ENCODE measurements around the gene TOMT.

DNA sequence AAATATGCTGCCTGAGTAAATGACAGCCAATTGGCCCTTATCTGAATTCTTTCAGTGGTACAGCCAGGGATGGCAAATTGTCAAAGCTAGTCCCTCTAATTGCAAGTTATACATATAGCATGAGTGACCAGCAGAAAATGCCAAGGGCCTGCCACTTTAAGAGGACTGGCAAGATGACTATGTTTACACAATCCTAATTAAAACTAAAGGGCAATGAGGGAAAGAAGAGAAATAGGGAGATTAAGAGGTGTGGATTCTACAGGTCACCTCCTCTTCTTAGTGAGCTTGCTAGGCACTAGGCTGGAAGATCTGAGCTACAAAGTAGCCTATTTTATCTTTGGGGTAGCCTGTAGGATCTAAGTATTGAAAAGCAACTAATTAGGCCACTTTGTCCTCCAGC is 38.9 kb upstream of the TOMT start:
- TF ChIP-seq, protein P1, sequence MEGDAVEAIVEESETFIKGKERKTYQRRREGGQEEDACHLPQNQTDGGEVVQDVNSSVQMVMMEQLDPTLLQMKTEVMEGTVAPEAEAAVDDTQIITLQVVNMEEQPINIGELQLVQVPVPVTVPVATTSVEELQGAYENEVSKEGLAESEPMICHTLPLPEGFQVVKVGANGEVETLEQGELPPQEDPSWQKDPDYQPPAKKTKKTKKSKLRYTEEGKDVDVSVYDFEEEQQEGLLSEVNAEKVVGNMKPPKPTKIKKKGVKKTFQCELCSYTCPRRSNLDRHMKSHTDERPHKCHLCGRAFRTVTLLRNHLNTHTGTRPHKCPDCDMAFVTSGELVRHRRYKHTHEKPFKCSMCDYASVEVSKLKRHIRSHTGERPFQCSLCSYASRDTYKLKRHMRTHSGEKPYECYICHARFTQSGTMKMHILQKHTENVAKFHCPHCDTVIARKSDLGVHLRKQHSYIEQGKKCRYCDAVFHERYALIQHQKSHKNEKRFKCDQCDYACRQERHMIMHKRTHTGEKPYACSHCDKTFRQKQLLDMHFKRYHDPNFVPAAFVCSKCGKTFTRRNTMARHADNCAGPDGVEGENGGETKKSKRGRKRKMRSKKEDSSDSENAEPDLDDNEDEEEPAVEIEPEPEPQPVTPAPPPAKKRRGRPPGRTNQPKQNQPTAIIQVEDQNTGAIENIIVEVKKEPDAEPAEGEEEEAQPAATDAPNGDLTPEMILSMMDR (IDR thresholded peaks at IDR 0.05; ENCODE audit: low read length), result no peak
- no peak for TF ChIP-seq EZH2 (IDR thresholded peaks at IDR 0.05; ENCODE audit: borderline replicate concordance, low read length)

Data from OCI-LY1 (cell line).